ENCODE data around the gene TTC4. TPM values are rescaled to one million over a fixed set of nuclear protein-coding genes. Genes with fewer than 3 reads are reported as not detected.

The TTC4 gene
- total and polyA plus RNA-seq, 2 of the 4 experiments (the other 2 are of a cell fraction), result 21.6 to 27.1 TPM

- Histone ChIP-seq H3K18ac (ENCODE audit: low read depth, low read length) (no peak overlapping the region), H4K91ac (ENCODE audit: insufficient read depth, low read depth, low read length) (no peak overlapping the region), H2BK15ac (ENCODE audit: low read depth, low read length) (no peak overlapping the region), H3K4me3 (ENCODE audit: insufficient read depth, low read depth, low read length) (no peak overlapping the region), H4K20me1 (ENCODE audit: insufficient read depth, low read length) (no peaks in the 10 kb centered on the region), H3K36me3 (ENCODE audit: control insufficient read depth, insufficient read depth, low read length) (no peaks in the 10 kb centered on the region), H2BK20ac (ENCODE audit: low read depth, low read length) (no peak overlapping the region), H3K27ac (ENCODE audit: insufficient read depth, low read length) (no peak overlapping the region), H3K56ac (ENCODE audit: extremely low read depth, insufficient read depth, low read length) (no peak overlapping the region), H3K23ac (ENCODE audit: low read depth, low read length) (no peak overlapping the region), H4K5ac (ENCODE audit: low read depth, low read length) (no peak overlapping the region), H3K4me1 (ENCODE audit: control insufficient read depth, insufficient read depth, low read length) (no peaks in the 10 kb centered on the region), H3K9ac (ENCODE audit: low read depth, low read length) (no peak overlapping the region), H2BK120ac (ENCODE audit: low read depth, low read length) (no peak overlapping the region), H2AK9ac (replicated peaks; ENCODE audit: low read depth, low read length, poor library complexity) (no peak overlapping the region), H3K79me1 (ENCODE audit: low read depth in 1 of 2, low read length in 2 of 2) (no peaks in the 10 kb centered on the region), H2AFZ (replicated peaks; ENCODE audit: low read length, poor library complexity) (no peak overlapping the region), H3K4ac (ENCODE audit: low read depth, low read length) (no peak overlapping the region), H3K9me3 (ENCODE audit: control insufficient read depth, insufficient read depth, low read length) (no peaks in the 10 kb centered on the region), H2BK5ac (ENCODE audit: low read depth, low read length, poor library complexity, severe bottlenecking) (no peak overlapping the region), H3K4me2 (ENCODE audit: low read depth, low read length) (no peak overlapping the region), H3K9me1 (ENCODE audit: insufficient read depth, low read length) (no peaks in the 10 kb centered on the region), H4K8ac (ENCODE audit: low read depth in 2 of 2, low read length in 2 of 2) (no peak overlapping the region), H2AK5ac (ENCODE audit: low read depth, low read length) (no peak overlapping the region), H3K27me3 (ENCODE audit: control insufficient read depth, insufficient read depth, low read length) (peaks cover 49% of the 10 kb centered on the region), H3K14ac (replicated peaks; ENCODE audit: low read depth, low read length) (no peak overlapping the region)
- in situ Hi-C loops (cut with MboI; ENCODE audit: low sequenced_read_pairs) (no loop called here), intact Hi-C loops (cut with micrococcal nuclease) (no loop called here), dilution Hi-C loops (cut with HindIII; ENCODE audit: low sequenced_read_pairs, unreplicated experiment) (no loop called here)
- ChIA-PET POLR2A (ENCODE audit: unreplicated experiment) (no interaction called here), CTCF (no interaction called here)
- DNase-seq (no peak), ATAC-seq (ENCODE audit: low read depth) (no peak)
- BruUV-seq (replicated peaks), result no TSS peak
- TF ChIP-seq BHLHE40 (IDR thresholded peaks at IDR 0.05; ENCODE audit: low read depth, low read length) (no peak), MXI1 (IDR thresholded peaks at IDR 0.05; ENCODE audit: borderline replicate concordance, low read depth, low read length) (no peak)
- no CpG with 5 or more reads among the region's 3 CpGs for WGBS, 2 experiments (ENCODE audit: extremely low coverage in 2 of 2, insufficient read length in 1 of 2)
These were observed 19.4 kb upstream of the TTC4 start for GRCh38 chr1:54696262-54696661.

Data from IMR-90 (cell line).